GM21786 (cell line): ENCODE results near the gene CARD10.
A peak's percentile ranks its signal among the peaks of the same experiment; 100 is the strongest.
"Not testable (repeated sequence)": the region's sequence is repeated elsewhere in the genome, so short reads cannot be mapped to it uniquely, and the experiment has no call there.

Experiments
- ATAC-seq: cut with Tn5 transposase; IDR thresholded peaks from one replicate; pipeline ENCODE4 v1.9.1; 2021; ENCODE audit not compliant: unreplicated experiment

CARD10 gene

DNA sequence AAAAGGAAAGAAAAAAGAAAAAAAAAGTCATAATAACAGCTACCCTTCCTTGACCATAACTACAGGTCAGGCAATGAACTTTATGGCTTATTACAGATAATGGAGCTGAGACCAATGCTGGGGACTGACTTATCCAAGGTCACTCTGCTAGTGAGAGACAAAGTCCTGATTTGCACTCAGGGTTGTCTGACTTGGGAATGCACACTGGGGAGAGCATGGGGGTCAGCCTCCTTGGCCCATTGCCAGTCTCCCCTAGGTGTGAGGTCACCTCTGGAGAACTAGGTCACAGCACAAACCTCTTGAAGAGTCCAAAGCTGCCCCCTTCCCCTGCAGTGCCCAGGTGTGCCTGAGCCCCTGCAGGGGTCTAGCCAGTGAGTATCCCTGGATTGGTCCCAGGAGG is 35.8 kb upstream of the CARD10 start:
- ATAC-seq = no peak

GRCh38 chr22:37553725-37554124 is 34.5 kb upstream of the CARD10 start:
- no peak for ATAC-seq

- no peak for ATAC-seq
Observed at GRCh38 chr22:37552524-37553163, 33.4 kb upstream of the CARD10 start.

DNA sequence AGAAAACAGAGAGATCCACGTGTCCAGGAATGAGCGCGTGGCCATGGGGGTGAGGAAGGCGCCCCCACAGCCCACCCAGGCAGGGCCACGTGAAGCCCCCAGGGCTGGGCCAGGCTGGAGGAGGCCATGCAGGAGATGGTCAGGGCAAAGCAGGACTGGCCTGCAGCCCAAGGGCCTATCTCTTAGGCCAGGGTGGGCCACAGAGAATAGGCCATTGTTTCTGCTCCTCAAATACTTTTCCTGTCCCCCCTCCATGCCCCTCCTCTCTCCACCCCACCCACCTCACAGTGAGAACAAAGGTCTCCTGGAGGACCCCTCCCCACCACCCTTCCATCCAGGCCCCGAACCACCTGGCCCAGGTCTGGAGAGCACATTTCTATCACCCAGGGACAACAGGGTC is 32.8 kb upstream of the CARD10 start:
- ATAC-seq = no peak

GRCh38 chr22:37550921-37551320 is 31.7 kb upstream of the CARD10 start:
- not testable (repeated sequence) for ATAC-seq

DNA sequence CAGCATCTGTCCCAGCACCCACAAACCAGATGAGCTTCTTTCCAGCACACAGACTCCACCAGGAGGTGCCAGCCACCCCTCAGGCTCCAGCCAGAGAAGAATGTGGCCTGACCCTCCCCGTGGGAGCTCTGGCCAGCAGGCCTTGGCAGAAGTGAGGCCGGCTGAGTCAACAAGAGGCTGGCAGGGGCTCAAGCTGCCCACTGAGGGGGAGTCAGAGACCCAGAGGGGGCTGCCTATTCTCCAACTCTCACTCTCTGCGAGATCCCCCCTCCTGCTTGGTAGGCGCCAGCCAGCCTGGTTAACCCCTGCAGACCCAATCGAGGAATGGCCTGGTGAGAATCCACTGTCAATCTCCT is 30.5 kb upstream of the CARD10 start:
- no peak for ATAC-seq

DNA sequence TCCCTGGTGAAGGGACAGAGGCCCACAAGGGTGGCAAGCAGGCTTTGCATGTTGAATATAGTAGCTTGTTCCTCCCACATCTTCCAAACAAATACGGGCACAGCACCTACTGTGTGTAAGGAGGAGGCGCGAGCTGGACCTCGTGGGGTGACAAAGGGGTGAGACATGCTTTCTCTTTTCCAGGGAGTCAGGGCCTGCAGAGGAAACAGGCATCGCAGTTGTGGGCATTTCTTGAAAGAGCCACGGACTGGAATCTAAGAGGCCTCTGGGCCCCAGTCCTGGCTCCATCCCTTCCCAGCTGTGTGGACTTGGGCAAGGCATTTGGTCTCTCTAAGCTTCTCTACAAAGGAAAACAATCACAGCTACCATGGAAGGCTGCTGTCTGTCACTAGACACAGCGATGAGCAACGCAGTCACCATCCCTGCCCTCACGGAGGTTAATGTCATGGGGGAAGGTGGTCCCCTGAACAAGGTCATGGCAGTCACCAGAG is 28.1 kb upstream of the CARD10 start:
- no peak for ATAC-seq

GRCh38 chr22:37546437-37547250 is 27.4 kb upstream of the CARD10 start:
- no peak for ATAC-seq

DNA sequence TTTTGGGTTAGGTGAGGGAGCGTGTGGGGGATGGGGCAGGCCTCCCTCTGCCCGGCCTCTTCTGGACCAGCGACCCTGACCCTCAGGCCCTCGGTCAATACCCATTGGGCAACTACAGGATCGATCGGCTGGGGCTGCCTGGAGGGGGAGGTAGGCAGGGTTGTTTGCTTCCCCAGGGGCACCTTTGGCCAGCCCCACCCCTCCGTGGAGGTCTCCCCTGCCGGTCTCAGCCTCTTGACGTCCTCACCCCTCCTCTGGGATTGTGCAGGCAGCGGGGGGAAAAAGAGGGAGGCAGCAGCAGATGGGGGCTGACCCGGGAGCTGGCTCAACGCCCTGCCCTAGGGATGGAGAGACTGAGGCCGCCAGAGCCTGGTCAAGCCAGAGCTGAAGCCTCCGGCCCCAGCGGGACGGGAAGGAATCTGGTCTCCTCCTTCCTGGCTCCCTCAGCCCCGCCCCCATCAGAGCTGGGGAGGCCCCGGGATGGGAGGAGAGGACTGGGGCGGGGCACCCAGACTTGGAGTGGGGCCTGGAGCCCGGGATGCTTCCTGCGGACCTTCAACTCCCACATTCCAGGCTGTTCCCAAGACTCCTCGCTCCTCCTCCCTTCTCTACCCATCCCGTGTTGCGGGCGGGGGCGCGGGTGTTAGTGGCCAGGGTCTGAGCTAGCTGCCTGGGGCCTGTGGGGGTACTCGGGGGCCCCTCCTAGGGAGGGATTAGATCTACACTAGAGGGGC is 26.7 kb upstream of the CARD10 start:
- ATAC-seq = no peak

DNA sequence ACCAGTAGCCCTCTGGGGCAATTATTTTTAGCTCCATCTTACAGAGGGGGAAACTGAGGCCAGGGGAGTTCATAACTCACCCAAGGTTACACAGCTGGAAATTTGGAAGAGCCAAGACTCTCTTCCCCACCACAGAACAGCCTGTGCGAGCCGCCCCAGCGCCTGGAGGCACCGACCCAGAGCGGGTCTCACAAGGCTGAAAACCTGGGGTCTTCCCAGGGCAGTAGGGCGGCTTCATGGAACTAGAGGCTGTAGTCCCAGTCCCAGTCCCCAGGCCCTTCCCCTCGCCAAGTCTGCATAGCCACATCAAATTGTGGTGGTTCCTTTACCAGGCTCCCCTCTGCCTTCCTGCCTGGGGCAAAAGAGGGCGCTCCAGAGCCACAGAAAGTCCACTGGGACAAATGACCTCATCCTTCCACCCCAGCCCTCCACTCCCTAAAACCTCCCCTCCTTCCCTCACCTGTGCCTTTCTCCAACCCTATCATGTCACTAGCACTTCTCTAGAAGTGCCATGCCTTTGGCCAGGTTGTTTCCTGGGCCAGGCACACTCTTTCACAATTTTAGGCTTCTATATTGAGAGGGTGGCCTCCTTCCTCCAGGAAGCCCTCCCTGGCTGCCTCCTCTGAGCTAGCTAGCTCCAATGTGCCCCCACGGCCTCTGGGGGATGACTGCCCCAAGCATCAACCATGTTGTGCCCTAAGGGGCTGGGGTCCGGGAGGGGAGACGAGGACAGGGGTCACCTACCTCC is 25.9 kb upstream of the CARD10 start:
- ATAC-seq = no peak

DNA sequence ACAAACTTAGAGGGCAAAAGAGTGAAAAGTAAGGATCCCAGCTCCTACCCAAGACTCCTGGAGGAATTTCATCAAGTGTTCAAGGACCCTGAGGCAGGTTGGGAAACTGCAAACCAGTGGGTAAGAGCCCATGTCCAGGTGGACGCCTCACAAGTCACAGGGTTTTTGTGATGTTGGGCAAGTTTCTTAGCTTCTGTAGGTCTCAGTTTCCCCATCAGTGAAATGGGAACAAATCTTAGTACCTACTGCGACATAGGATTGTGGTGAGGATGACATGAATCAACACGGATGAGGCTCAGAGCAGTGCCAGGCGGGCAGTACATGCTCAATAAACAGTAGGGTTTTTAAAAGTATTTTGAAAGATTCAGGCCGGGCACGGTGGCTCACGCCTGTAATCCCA is 23.7 kb upstream of the CARD10 start:
- ATAC-seq = no peak

- not testable (repeated sequence) for ATAC-seq
Observed at GRCh38 chr22:37542416-37542815, 23.2 kb upstream of the CARD10 start.

GRCh38 chr22:37539790-37540189 is 20.6 kb upstream of the CARD10 start:
- not testable (repeated sequence) for ATAC-seq

GRCh38 chr22:37538590-37539357 is 19.6 kb upstream of the CARD10 start:
- ATAC-seq = peak; percentile 69

DNA sequence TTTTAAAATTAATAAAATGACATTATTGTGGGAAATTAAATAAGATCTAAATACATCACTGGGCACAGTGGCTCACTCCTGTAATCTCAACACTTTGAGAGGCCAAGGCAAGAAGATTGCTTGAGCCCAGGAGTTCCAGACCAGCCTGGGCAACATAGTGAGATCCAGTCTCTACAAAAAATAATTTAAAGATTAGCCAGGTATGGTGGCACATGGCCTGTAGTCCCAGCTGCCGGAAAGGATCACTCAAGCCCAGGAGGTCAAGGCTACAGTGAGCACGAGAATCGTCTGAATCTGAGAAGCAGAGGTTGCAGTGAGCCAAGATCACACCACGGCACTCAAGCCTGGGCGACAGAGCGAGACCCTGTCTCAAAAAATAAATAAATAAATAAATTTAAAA is 15.9 kb upstream of the CARD10 start:
- no peak for ATAC-seq

DNA sequence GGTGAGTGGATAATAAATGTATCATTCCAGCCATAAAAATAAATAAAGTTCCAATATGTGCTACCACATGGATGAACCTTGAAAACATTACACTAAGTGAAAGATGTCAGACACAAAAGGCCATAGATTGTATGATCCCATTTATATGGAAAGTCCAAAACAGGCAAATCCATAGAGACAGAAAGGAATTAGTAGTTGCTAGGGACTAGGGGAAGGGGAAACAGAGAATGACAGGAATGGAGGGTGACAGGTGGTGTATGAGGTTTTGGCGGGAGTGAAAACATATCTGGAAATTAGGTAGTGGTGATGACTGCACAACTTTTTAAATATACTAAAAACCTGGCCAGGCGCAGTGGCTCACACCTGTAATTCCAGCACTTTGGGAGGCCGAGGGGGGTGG is 15.2 kb upstream of the CARD10 start:
- ATAC-seq = no peak

DNA sequence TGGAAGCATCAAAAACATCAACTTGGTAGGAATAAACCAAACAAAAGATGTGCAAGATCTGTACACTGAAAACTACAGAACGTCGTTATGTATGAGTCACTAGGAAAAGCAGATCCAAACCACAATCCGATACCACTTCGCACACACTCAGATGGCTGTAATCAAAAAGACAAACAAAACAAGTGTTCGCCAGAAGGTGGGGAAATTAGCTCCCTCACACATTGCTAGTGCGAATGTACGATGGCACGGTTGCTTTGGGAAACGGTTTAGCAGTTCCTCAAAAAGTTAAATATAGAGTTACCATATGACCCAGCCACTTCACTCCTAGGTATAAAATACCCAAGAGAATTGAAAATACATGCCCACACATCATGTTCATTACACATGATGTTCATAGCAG is 14.8 kb upstream of the CARD10 start:
- no peak for ATAC-seq

DNA sequence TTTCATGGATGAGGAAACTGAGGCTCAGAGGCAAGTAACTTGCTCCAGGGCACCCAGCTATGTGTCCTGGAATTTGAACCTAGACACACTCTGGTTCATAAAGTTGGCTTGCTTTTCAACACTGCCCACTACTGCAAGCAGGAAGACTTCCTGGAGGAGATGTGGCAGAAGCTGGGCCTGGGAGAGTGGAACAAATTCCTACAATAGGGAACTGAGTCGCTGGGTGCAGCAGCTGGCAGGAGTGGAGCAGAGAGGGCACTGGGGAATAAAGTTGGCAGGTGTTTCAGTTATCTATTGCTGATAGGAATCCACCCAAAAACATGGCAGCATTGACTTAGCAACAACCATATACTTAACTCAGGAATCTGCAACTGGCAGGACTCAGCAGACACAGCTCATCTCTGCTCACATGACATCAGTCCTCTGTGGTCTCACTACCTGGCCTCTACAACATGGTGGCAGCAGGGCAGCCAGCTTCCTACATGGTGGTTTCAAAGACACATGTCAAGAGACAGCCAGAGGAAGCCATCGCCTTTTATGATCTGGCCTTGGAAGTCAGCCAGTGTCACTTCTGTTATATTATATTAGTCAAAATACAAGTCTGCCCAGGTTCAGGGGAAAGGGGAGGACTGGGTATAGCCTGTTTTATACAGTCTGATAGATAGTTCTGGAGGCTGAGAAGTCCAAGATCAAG is 10.6 kb upstream of the CARD10 start:
- ATAC-seq = no peak

GRCh38 chr22:37527952-37528351 is 8.7 kb upstream of the CARD10 start:
- ATAC-seq = not testable (repeated sequence)
